KG1 (cell line): ENCODE data around the gene TEKT2.

Experiments used
- DNase-seq: peaks from one replicate; lab custom pipeline; 2025; lab: John Stamatoyannopoulos, UW

Gene TEKT2

DNA sequence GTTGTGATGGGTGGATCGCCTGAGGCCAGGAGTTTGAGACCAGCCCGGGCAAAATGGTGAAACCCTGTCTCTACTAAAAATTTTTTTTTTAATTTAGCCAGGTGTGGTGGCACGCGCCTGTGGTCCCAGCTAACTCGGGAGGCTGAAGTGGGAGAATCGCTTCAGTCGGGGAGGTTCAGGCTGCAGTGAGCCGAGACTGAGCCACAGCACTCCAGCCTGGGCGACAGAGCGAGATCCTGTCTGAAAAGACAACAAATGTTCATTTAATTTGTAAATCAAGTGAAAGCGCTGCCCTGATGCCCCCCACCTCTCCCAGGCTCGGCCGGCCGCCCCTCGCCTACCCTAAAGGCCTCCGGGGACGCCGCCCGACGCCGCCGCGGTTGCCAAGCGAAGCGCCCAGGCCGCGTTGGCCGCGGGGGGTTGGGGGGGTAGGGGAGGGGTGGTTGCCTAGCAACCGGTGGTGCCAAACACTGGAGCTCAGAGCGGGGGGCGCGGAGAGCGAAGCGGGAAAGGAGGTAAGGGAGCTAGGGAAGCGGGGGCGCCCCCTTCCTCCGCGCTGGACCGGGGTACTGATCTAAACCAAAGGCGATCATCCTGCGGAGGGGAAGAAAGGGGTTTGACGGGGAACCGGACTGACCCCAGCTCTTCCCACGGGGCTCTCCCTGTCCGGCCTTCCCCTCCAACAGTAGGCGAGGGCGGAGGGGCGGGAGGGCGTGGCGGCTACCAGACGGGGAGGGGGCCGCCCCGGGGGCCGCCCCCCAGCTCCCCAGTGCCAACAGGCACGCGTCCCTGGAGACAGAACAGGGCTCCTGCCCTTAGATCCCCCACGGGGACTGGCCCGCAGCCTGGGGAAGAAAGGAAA lies at the start of gene TEKT2:
Gene TEKT2, plus strand, starts transcription at position 460 of the 862 bp plus-strand sequence. CDS start 828 bp downstream, outside the sequence.
- DNase-seq = no peak

GRCh38 chr1:36034692-36035091 lies 49.2 kb upstream of the TEKT2 start:
- peak; percentile 25 for DNase-seq

- DNase-seq = no peak
Observed at GRCh38 chr1:36035154-36035553, 48.7 kb upstream of the TEKT2 start.

- DNase-seq = no peak
Observed at GRCh38 chr1:36040238-36040637, 43.7 kb upstream of the TEKT2 start.

- no peak for DNase-seq
Observed at GRCh38 chr1:36051821-36052220, 32.1 kb upstream of the TEKT2 start.

DNA sequence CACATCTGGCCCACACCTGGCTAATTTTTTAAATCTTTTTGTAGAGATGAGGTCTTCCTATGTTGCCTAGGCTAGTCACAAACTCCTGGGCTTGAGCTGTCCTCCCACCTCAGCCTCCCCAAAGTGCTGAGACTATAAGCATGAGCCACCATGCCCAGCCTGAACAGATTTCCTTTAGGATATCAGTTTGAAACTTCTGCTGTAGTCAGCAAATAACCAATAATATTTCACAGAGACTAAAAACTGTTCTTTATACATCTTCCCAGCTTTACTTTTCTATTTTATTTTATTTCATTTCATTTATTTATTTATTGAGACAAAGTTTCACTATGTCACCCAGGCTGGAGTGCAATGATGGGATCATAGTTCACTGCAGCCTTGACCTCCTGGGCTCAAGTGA lies 29.9 kb upstream of the TEKT2 start:
- no peak for DNase-seq

- DNase-seq = no peak
Observed at GRCh38 chr1:36055706-36056105, 28.2 kb upstream of the TEKT2 start.

GRCh38 chr1:36062315-36062714 lies 21.6 kb upstream of the TEKT2 start:
- DNase-seq = no peak

GRCh38 chr1:36067871-36068270 lies 16.0 kb upstream of the TEKT2 start:
- no peak for DNase-seq

DNA sequence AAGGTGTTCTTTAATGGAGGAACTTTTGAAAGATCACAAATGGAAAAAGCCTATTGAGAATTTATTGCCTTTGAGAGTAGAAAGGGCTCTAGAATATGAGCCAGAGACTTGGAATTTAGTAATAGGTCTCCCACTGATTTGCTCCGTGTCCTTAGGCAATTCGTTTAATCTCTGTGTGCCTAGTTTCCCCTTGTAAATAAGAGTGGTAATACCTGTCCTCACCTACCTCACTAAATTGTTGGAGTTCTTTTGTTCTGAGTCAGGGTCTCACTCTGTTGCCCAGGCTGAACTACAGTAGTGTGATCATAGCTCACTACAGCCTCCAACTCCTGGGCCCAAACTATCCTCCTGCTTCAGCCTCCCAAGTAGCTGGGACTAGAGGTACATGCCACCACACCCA lies 15.0 kb upstream of the TEKT2 start:
- DNase-seq = no peak

DNA sequence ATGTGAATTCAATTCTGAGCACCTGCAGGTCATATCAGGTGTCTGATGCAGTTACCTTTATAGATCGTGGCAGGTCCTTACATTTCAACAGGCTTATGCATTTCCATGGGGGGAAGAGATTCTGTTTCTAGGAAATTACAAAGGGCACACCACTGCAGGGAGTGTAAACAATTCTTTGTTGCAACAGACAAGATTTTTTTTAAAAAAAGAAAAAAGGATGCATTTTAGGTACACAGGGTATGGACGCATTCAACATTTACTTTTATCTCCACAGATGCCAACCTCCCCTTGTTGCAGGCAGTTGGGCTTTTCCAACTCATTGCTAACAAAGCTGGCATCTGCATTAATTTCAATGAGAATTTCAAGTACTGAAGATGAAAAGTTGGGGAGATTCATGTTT lies 13.5 kb upstream of the TEKT2 start:
- DNase-seq = no peak

GRCh38 chr1:36076979-36077573 lies 6.8 kb upstream of the TEKT2 start:
- no peak for DNase-seq

- DNase-seq = no peak
Observed at GRCh38 chr1:36080236-36080635, 3.7 kb upstream of the TEKT2 start.

GRCh38 chr1:36080801-36081200 lies 3.1 kb upstream of the TEKT2 start:
- no peak for DNase-seq

DNA sequence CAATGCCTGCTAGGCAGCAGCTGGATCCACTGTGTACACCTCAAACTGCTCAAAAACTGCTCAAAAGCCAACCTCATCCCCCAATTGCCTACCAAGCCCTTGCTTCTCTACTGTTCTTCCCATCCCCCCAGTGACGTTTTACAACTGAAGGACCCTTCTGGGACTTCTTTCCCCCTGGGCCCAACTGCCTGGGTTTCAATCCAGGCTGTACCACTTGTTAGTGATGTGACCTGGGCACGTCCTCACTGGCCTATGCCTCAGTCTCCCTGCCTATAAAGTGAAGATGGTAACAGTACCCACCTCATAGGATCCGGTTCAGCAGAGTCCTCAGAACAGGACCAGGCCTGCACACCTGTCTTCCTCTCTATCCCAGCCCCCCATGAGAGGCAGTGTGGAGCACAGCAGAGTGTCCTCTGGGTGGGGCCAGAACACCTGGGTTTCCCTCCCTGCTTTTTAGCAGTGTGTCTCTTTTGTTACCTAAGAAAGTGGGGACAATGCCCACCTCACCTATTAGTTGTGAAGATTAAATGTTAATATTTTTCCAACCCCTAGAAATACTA lies 1.9 kb upstream of the TEKT2 start:
- no peak for DNase-seq

DNA sequence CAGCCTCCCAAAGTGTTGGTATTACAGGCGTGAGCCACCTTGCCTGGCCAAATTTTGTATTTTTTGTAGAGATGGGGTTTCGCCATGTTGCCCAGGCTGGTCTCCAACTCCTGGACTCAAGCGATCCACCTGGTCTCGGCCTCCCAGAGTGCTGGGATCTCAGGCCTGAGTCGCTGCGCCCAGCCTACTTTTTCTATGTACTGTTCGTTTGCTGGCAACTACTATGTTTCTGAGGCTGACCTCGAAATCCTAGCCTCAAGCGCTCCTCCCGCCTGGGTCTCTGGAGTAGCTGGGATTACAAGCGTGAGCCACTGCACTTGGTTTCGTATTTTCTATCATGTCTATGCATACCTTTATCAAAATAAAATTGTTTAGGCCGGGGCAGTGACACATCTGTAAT lies 675 bp upstream of the TEKT2 start:
- no peak for DNase-seq

DNA sequence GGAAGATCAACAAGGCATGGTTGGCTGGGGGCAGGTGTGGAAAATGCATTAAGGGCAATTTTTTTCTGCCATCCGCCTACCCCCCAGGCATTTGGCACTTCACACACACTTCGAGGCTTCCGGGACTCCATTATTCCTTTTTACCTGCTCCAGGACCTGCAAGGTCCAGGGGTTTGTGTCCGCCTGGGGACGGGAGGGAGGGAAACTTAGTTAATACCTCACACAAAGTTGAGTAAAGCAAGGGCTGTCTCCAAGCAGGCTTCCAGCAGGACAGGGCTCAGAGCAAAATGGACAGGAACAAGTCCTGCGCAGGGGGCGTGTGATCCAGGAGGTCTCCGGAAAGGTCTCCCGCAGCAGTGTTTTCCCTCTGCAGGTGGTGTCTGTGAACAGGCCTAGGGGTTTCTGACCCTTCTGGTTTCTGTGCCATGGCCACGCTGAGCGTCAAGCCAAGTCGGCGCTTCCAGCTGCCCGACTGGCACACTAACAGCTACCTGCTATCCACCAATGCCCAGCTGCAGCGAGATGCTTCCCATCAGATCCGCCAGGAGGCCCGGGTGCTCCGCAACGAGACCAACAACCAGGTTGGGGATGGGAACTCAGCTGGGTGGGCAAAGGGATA lies 712 bp downstream of the TEKT2 start:
- no peak for DNase-seq

DNA sequence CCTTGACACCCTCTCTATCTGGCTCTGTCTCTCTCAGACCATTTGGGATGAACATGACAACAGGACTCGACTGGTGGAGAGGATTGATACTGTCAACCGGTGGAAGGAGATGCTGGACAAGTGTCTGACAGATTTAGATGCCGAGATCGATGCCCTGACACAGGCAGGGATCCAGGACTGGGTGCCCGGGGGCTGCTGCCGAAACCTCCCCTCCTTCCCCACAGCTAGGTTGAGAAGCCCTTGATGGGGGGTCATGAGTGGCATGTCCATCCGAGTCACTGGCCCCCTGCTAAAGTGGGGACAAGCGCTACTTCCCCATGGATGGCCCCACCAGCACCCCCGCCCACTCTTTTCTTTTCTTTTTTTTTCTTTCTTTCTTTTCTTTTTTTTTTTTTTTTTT lies 1.2 kb downstream of the TEKT2 start:
- DNase-seq = no peak

DNA sequence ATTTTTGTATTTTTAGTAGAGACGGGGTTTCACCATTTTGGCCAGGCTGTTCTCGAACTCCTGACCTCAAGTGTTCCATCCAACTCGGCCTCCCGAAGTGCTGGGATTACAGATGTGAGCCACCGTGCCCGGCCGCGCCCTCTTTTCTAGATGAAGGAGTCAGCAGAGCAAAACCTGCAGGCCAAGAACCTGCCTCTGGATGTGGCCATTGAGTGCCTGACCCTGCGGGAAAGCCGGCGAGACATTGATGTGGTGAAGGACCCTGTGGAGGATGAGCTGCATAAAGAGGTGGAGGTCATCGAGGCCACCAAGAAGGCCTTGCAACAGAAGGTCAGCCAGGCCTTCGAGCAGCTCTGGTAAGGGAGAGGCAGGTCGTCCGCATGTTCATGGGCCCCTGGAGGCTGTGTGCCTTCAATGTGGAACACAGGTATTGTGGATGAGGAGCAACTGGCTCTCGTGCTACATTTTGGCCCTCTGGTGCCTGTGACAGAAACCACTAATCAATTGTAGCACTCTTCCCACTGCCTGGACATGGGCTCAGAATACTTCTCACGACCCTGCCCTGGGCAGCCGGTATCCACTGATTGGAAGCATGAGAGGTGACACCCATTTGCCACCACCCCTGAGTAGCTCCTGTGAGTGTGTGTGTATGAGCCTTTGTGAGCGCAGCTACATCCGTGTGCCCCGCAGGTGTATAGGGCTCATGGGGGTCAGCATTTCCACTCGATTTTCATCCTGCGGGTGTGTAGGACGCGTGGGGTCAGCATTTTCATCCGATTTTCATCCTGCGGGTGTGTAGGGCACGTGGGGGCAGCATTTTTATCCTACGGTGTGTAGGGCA lies 2.0 kb downstream of the TEKT2 start:
- no peak for DNase-seq

DNA sequence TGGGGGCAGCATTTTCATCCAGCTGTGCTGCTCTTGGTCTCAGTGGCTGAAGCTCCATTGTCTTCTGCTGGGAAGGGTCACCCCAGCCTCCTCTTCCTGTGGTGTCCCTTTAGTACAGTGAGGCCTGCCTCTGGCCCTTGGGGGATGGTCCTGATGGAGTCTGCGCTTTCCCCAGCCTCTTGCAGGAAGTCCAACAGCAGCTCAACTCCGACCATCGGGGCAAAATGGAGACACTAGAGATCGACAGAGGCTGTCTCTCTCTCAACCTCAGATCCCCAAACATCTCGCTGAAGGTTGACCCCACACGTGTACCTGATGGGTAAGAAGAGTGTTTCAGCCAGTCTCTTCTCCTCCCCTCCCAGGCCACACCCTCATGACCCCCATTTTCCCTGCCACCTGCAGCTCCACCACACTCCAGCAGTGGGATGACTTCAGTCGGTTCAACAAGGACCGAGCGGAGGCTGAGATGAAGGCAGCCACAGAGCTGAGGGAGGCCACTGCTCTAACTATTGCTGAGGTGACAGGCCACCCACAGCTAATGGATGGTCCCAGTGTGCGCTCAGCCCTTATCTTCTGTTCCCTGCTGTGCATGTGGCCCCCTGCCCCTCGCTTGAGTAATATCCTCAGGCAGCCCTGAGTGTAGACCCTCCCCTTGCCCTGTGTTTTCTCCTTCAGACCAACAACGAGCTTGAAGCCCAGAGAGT lies 2.8 kb downstream of the TEKT2 start:
- DNase-seq = no peak
